ENCODE measurements around the gene DYNC2H1.

DYNC2H1 gene, protein sequence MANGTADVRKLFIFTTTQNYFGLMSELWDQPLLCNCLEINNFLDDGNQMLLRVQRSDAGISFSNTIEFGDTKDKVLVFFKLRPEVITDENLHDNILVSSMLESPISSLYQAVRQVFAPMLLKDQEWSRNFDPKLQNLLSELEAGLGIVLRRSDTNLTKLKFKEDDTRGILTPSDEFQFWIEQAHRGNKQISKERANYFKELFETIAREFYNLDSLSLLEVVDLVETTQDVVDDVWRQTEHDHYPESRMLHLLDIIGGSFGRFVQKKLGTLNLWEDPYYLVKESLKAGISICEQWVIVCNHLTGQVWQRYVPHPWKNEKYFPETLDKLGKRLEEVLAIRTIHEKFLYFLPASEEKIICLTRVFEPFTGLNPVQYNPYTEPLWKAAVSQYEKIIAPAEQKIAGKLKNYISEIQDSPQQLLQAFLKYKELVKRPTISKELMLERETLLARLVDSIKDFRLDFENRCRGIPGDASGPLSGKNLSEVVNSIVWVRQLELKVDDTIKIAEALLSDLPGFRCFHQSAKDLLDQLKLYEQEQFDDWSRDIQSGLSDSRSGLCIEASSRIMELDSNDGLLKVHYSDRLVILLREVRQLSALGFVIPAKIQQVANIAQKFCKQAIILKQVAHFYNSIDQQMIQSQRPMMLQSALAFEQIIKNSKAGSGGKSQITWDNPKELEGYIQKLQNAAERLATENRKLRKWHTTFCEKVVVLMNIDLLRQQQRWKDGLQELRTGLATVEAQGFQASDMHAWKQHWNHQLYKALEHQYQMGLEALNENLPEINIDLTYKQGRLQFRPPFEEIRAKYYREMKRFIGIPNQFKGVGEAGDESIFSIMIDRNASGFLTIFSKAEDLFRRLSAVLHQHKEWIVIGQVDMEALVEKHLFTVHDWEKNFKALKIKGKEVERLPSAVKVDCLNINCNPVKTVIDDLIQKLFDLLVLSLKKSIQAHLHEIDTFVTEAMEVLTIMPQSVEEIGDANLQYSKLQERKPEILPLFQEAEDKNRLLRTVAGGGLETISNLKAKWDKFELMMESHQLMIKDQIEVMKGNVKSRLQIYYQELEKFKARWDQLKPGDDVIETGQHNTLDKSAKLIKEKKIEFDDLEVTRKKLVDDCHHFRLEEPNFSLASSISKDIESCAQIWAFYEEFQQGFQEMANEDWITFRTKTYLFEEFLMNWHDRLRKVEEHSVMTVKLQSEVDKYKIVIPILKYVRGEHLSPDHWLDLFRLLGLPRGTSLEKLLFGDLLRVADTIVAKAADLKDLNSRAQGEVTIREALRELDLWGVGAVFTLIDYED (N-terminal part only)

DNA sequence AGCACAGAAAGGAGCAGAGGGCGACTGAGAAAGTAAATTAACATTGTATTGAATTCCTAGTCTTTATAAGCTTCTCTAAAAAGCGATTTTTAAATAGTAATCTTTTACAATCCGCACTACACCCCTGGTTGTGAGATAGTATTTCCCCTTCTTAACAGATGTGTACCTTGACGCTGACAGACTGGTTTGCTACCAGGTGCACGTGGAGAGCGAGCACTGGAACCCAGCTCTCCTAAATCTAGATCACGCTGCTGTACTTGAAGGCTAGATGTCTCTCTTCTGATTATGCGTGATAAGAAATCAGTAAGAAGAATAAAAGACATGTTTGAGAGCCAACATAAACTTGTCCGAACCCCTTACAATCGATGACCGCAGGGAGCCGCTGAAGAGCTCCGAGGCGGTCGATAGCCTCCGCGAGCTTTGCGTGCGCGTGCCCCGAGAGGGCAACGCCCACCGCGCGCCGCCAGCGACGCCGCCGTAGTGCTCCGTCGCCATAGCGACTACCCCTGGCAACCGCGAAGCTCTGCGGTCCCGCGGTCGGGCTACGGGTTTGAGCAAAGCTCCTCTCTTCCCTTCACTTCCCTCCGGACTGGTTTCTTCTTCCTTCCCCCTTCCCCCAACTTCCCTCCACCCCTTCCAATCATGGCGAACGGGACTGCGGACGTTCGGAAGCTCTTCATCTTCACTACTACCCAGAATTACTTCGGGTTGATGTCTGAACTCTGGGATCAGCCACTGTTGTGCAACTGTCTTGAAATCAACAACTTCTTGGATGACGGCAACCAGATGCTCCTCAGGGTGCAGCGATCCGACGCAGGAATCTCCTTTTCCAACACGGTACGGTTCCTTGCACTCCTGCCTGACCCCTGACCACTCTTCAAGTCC is at the start of gene DYNC2H1:
DYNC2H1 (plus strand) TSS at position 494 of the 885 bp plus-strand sequence; CDS start at position 643, 149 bp downstream.
- DNase-seq (ENCODE audit: low read depth in 2 of 2), result peak; percentile 80 to 84

- no peak for DNase-seq (ENCODE audit: low read depth in 2 of 2)
Observed at GRCh38 chr11:103061656-103062055, 47.6 kb upstream of the DYNC2H1 start.

DNA sequence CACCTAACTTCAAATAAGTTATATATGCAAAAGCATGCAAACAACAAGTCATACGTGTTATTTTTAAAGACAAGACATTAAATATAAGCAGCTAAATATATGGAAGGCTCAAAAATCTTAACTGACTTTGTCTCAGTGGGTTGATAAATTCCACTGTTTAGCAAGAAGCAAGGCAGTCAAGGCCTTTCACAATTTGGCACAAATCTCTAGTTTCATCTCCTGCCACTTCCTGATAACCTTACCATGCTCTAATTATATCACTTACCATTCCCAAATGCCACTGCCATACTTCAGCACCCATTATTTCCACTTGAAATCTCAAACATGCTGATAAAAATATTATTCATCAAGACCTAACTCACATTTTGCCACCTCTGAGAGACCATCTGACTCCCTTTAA is 42.1 kb upstream of the DYNC2H1 start:
- DNase-seq (ENCODE audit: low read depth in 2 of 2), result no peak

DNA sequence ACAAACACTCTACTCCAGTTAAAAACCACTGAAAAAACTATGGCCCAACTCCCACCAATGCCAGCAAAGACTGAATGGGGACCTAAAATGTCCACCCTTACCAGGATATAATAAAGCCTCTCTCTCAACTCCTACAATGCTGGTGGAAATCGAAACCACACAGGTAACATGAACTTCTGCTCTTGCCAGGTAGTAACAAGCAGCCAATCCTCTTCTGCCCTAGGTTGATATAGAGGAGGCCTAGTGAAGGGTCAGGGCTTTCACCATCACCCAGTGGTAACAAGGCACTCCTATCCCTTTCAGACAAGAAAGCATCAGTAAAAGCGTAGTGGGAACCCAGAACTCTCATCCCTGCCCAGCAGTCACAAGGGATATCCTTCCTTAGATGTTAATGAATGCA is 39.9 kb upstream of the DYNC2H1 start:
- no peak for DNase-seq (ENCODE audit: low read depth in 2 of 2)

DNA sequence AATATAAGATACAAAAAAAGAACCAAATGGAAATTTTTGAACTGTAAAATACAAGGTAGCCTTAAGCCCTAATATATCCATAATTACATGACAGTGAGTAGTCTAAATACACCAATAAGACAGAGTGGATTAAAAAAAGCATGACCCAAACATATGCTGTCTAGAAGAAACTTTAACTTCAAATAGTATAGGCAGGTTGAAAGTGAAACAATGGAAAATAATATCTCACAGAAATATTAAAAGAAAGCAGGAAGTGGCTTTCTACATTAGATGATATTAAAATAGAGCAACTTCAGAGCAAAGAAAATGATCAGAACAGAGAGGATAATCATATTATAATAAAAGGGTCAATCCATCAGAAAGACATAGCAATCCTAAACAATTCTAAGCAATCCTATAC is 39.1 kb upstream of the DYNC2H1 start:
- no peak for DNase-seq (ENCODE audit: low read depth in 2 of 2)

GRCh38 chr11:103071008-103071407 is 38.2 kb upstream of the DYNC2H1 start:
- no peak for DNase-seq (ENCODE audit: low read depth in 2 of 2)

DNA sequence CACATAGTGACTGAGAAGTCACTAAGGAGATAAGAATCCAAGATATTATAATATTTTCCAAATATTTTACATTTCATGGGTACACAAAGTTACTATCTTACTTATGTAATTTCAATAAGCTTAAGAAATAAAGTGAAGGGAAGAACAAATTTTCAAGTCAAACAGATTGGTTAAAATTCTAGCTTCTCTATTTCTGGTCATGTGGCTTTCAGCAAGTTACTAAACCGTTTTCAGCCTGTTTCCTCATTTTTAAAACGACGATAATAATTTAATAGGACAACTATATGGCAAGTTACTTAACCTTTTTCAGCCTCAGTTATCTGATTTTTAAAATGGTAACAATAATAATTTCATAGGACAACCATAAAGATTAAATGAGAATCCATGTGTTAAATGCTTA is 32.9 kb upstream of the DYNC2H1 start:
- DNase-seq (ENCODE audit: low read depth in 2 of 2), result no peak

- DNase-seq (ENCODE audit: low read depth in 2 of 2), result no peak
Observed at GRCh38 chr11:103077554-103077953, 31.7 kb upstream of the DYNC2H1 start.

- no peak for DNase-seq (ENCODE audit: low read depth in 2 of 2)
Observed at GRCh38 chr11:103078710-103079109, 30.5 kb upstream of the DYNC2H1 start.

DNA sequence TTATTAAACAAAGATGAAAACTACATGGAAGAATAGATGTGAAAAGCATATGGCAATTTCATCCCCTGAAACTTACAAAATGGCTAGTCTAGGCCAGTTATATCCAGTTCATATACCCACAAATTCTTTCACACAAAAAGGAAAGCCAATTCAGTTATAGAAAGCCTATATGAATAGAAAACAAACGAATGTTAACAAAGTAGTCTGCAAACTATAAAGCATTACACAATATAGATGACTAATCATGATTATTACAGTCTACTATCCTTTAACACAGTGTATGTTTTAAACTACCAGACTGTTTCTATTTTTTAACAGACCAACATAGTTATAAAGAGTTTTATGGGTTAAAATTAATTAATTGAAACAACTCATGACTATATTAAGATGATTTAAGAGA is 29.4 kb upstream of the DYNC2H1 start:
- DNase-seq (ENCODE audit: low read depth in 2 of 2), result peak; percentile 25 to 47

- no peak for DNase-seq (ENCODE audit: low read depth in 2 of 2)
Observed at GRCh38 chr11:103085758-103086365, 23.4 kb upstream of the DYNC2H1 start.

GRCh38 chr11:103086461-103086860 is 22.8 kb upstream of the DYNC2H1 start:
- no peak for DNase-seq (ENCODE audit: low read depth in 2 of 2)

GRCh38 chr11:103091064-103091800 is 18.0 kb upstream of the DYNC2H1 start:
- no peak for DNase-seq (ENCODE audit: low read depth in 2 of 2)

GRCh38 chr11:103091801-103092524 is 17.3 kb upstream of the DYNC2H1 start, which contains the start of gene DCUN1D5:
Gene DCUN1D5, minus strand, starts transcription at chr11:103092160. Its CDS starts 288 bp downstream, at chr11:103091872.
- DNase-seq (ENCODE audit: low read depth in 2 of 2), result peak; percentile 77 to 79

DNA sequence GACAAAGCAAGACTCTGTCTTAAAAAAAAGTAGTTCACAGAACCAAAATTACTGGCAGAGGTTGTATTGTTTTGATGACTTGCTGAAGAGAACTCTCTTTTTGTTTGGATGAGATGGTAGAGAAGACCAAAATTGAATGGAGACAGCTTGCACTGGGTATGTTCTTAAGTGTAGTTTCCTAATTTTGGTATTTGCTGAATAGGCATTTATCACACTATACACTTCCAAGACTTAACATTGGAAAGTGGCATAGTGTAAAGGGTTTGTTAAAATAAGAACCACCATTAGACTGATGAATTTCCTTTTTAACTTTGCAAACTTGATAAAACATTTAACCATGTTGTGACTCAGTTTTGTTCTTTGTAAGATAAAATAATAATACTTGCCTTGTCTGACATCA is 11.9 kb upstream of the DYNC2H1 start:
- DNase-seq (ENCODE audit: low read depth in 2 of 2), result no peak

DNA sequence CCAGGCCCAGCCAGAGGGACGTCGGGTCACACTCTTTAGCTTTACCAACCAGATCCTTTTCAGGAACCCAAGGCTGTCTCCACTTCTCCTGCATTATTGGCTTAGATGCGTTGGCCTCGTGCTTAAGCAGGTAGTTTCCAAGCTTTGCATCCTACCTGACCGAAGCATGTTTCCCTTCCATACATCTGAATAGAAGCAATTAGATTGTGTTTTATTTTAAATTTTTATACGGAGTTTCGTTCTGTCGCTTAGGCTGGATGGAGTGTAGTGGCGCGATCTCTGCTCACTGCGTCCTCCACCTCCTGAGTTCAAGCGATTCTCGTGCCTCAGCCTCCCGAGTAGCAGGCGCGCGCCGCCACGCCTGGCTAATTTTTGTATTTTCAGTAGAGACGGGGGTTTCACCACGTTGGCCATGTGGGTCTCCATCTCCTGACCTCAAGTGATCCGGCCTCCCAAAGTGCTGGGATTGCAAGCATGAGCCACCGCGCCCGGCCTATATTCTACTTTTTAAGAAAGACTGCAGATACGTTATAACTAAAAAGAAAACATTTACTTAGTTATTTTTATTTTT is 677 bp downstream of the DYNC2H1 start:
- DNase-seq (ENCODE audit: low read depth in 2 of 2), result no peak

DNA sequence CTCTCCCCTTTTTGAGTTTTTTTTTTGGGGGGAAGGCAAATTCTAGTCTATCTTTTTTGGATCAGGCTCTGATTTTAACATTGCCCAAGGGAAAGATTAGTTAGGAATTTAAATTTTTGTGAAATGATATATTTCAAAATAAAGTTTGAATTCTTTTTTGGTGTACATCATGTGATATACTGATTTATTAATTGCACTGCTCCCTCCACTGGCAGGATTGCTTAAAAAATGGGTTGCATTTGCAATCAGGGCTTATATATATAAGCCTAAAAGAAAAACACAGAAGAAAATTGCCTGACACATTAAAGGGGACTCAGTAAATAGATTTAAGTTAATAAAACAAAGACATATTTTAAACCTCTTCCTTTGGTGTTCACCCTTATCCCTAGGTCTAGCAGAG is 1.2 kb downstream of the DYNC2H1 start:
- no peak for DNase-seq (ENCODE audit: low read depth in 2 of 2)

- no peak for DNase-seq (ENCODE audit: low read depth in 2 of 2)
Observed at GRCh38 chr11:103111400-103111799, 2.2 kb downstream of the DYNC2H1 start.

- no peak for DNase-seq (ENCODE audit: low read depth in 2 of 2)
Observed at GRCh38 chr11:103112364-103112763, 3.1 kb downstream of the DYNC2H1 start.
